Stomach (tissue), 9 donors: ENCODE measurements around the gene CUX1. TPM values are rescaled to one million over a fixed set of nuclear protein-coding genes. Genes with fewer than 3 reads are reported as not detected.

ENCODE experiments used
- DNase-seq, 2 donors: peaks; one replicate each; pipeline versions ENCODE4 v3.0.0 to v3.0.0-alpha.2; 2013 to 2019
- H3K27ac ChIP-seq, 5 donors: fragments of 200-600 bp in 4 of 5; sonication (generic) in 4 of 5; one replicate each; pipeline ENCODE4 v1.5.1; 2013 to 2019; ENCODE audit warnings: mild to moderate bottlenecking in 1 of 5, moderate library complexity in 1 of 5
- H3K27me3 ChIP-seq, 3 donors: fragments of 200-600 bp; sonication (generic); one replicate each; pipeline ENCODE4 v1.5.1; 2017 to 2019; ENCODE audit warnings: mixed run types in 1 of 3
- H3K36me3 ChIP-seq, 4 donors: fragments of 200-600 bp; sonication (generic); 1 replicate in 3 of 4; 2 replicates in 1 of 4; pipeline ENCODE4 v1.5.1; 2016 to 2019
- H3K4me1 ChIP-seq, 4 donors: fragments of 200-600 bp; sonication (generic); one replicate each; pipeline ENCODE4 v1.5.1; 2016 to 2019
- H3K4me3 ChIP-seq, 4 donors: fragments of 200-600 bp; sonication (generic) in 3 of 4; one replicate each; pipeline ENCODE4 v1.5.1; 2016 to 2019; ENCODE audit warnings: mild to moderate bottlenecking in 1 of 4
- H3K9me3 ChIP-seq, 4 donors: fragments of 200-600 bp; sonication (generic); one replicate each; pipeline ENCODE4 v1.5.1; 2016 to 2019
- EP300 ChIP-seq: sonication (generic); formaldehyde crosslinking; IDR thresholded peaks from one replicate; pipeline ENCODE4 v1.6.1; 2017; ENCODE audit warnings: antibody characterized with exemption
- POLR2A ChIP-seq, 4 donors: fragments of 450-650 bp; IDR thresholded peaks; one replicate each; pipeline ENCODE4 v1.6.1; 2016; ENCODE audit warnings: antibody characterized with exemption in 4 of 4, control low read depth in 2 of 4, mild to moderate bottlenecking in 1 of 4, moderate library complexity in 1 of 4
- POLR2AphosphoS5 ChIP-seq, 3 donors: sonication (generic); formaldehyde crosslinking; IDR thresholded peaks; one replicate each; pipeline ENCODE4 v1.6.1; 2016; ENCODE audit warnings: antibody characterized with exemption in 3 of 3
- whole genome bisulfite sequencing, 5 donors: extraction: QIAGEN DNeasy Blood & Tissue Kit in 3 of 5; methylation state at CpG; one replicate each; pipeline versions ENCODE4 v1.1.5 to v1.1.7; 2013 to 2018; 5-methylcytosine and 5-hydroxymethylcytosine counted together
- intact Hi-C: fragments of 100-400 bp; cut with DNase I; formaldehyde crosslinking; loops from one replicate; pipeline ENCODE4 v1.15.1; 2023; ENCODE audit warnings: low total_unique reads
- polyA plus RNA-seq, 3 donors: library from polyadenylated mRNA; stranded (reverse); fragments of 200-250 nt; gene quantifications; one replicate each; pipeline ENCODE4 v1.2.3, GENCODE V29; 2013
- total RNA-seq, 5 donors: library from RNA; depleted of rRNA; stranded (reverse); fragments of >200 nt; gene quantifications; one replicate each; pipeline versions ENCODE4 v1.1.0 to v1.2.3, GENCODE V29; 2014 to 2016
- TF ChIP-seq, protein P1 (sequence below), 7 experiments: fragments of 450-650 bp in 4 of 7; fragments of 200-600 bp in 3 of 7; sonication (generic) in 3 of 7; IDR thresholded peaks; one replicate each; pipeline ENCODE4 v1.5.1; 2016 to 2019; ENCODE audit warnings: antibody characterized with exemption in 7 of 7, control low read depth in 2 of 7, mild to moderate bottlenecking in 1 of 7
- donor health status: healthy with polysubstance abuse.
- donor health status: Bipolar disorder and iron deficiency.
- donor health status: healthy.

CUX1 gene
- total and polyA plus RNA-seq, 8 donors = 24.7 to 201 (median 54.7) TPM

DNA sequence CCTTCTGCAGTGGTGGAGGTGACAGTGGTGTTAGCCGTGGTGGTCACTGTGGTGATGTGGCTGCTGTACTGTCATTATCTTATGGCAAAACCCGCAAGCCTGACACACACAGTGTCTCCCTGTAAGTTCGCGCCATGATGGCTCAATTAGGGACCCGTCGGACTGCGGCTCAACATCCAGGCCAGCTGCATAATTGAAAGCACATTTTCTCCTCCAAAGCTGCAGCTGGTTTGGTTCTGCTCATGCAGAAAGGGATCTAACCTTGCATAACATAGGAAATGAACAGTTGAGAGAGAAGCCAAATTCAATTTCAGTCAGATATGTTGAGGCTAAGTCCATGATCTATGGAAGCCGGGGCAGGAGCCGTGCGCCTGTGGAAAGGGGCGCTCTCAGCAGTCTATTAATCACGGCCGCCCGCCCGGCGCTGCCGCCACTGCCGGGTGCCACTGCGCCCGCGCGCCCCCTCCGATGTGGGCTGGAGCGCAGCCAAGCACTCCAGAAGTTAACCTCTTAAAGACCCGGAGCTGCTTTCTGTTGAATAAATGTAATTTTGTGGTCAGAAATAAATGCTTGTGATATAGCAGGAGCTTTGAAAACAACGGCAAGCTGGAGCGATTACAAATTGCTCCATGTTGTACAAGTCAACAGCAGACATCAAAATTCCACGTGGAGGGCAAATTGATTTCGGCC is 227.7 kb downstream of the CUX1 start:
- DNase-seq = peak; percentile 37 to 87

GRCh38 chr7:102045681-102046372 is 228.4 kb downstream of the CUX1 start:
- TF ChIP-seq POLR2AphosphoS5 (IDR thresholded peaks at IDR 0.05) (no peak), EP300 (no peak), POLR2A (IDR thresholded peaks at IDR 0.05) (no peak)
- TF ChIP-seq, protein P1, sequence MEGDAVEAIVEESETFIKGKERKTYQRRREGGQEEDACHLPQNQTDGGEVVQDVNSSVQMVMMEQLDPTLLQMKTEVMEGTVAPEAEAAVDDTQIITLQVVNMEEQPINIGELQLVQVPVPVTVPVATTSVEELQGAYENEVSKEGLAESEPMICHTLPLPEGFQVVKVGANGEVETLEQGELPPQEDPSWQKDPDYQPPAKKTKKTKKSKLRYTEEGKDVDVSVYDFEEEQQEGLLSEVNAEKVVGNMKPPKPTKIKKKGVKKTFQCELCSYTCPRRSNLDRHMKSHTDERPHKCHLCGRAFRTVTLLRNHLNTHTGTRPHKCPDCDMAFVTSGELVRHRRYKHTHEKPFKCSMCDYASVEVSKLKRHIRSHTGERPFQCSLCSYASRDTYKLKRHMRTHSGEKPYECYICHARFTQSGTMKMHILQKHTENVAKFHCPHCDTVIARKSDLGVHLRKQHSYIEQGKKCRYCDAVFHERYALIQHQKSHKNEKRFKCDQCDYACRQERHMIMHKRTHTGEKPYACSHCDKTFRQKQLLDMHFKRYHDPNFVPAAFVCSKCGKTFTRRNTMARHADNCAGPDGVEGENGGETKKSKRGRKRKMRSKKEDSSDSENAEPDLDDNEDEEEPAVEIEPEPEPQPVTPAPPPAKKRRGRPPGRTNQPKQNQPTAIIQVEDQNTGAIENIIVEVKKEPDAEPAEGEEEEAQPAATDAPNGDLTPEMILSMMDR (IDR thresholded peaks at IDR 0.05) = no peak
- intact Hi-C loops = no loop called here
- H3K4me1 ChIP-seq = peaks cover 4 to 22% (median 18%) of the 10 kb centered on the region in 4 donors
- H3K9me3 ChIP-seq = no peaks in the 10 kb centered on the region
- no peaks in the 10 kb centered on the region for H3K27me3 ChIP-seq
- H3K27ac ChIP-seq = peak overlapping the region in 3 of 5 donors; percentile 6 to 67 (median 66)
- H3K36me3 ChIP-seq = no peaks in the 10 kb centered on the region
- peak in 1 of 2 donors; percentile 17 for DNase-seq
- H3K4me3 ChIP-seq = peak overlapping the region in 2 of 4 donors; percentile 26 to 27
- WGBS, 5 donors = 71 to 82% (median 80%) methylated on average over 11 of the region's 11 CpGs

More for the DNA sequence above, 227.7 kb downstream of the CUX1 start:
- Histone ChIP-seq H3K4me3 (peak overlapping the region; percentile 24 to 27 (median 26)), H3K36me3 (no peaks in the 10 kb centered on the region), H3K9me3 (no peaks in the 10 kb centered on the region), H3K27ac (peak overlapping the region in 4 of 5 donors; percentile 0 to 67 (median 36)), H3K4me1 (peaks cover 4 to 22% (median 18%) of the 10 kb centered on the region in 4 donors), H3K27me3 (no peaks in the 10 kb centered on the region)
- WGBS, 5 donors = 12 to 31% (median 20%) methylated on average over 26 to 29 of the region's 29 CpGs
- TF ChIP-seq, protein P1 (IDR thresholded peaks at IDR 0.05) = no peak
- TF ChIP-seq EP300 (no peak), POLR2A (IDR thresholded peaks at IDR 0.05) (no peak), POLR2AphosphoS5 (IDR thresholded peaks at IDR 0.05) (peak in 1 of 3 donors; percentile 19)
- intact Hi-C loops = no loop called here

DNA sequence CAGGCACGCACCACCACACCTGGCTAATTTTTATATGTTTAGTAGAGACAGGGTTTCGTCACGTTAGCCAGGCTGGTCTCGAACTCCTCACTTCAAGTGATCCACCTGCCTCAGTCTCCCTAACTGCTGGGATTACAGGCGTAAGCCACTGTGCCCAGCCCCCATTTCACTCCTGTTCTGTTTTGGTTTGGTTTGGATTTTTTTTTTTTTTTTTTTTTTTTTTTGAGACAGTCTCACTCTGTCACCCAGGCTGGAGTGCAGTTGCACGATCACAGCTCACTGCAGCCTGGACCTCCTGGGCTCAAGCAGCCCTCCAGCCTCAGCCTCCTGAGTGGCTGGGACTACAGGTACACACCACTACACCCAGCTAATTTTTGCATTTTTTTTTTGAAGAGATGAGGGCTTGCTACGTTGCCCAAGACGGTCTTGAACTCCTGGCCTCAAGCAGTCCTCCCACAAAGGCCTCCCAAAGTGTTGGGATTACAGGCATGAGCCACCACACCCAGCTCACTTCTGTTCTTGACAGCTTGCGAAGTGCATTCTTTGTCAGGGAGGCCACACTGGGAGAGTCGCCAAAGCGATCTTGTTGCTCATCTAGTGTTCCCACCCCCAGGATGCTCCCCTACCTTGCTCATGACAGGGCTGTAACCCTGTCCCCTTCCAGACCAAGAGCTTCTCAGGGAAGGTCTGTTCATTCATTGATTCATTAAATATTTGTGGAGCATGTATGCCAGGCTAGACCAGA is 229.1 kb downstream of the CUX1 start:
- no peak for DNase-seq
- Histone ChIP-seq H3K9me3 (no peaks in the 10 kb centered on the region), H3K27me3 (no peaks in the 10 kb centered on the region), H3K4me3 (no peak overlapping the region), H3K27ac (no peak overlapping the region), H3K4me1 (peaks cover 4 to 22% (median 18%) of the 10 kb centered on the region in 4 donors), H3K36me3 (no peaks in the 10 kb centered on the region)
- intact Hi-C loops = no loop called here
- 86 to 92% (median 87%) methylated on average over 11 of the region's 11 CpGs for WGBS, 5 donors
- no peak for TF ChIP-seq POLR2A (IDR thresholded peaks at IDR 0.05)
- TF ChIP-seq, protein P1 (IDR thresholded peaks at IDR 0.05) = no peak
- TF ChIP-seq POLR2AphosphoS5 (IDR thresholded peaks at IDR 0.05) = no peak
- no peak for TF ChIP-seq EP300

DNA sequence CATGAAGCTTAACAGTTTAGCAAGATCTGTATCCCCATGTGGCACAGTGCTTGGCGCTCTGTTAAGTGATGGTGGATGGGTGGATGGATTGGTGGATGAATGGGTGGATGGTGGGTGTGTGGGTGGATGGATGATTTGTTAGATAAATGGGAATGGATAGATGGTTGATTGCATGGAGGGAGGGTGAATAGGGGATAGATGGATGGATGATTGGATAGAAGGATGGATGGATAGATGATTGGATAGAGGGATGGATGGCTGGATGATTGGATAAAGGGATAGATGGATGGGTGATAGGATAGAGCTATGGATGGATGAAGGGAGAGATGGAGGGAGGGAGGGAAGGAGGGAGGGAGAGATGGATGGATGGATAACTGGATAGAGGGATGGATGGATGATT is 229.7 kb downstream of the CUX1 start:
- intact Hi-C loops = no loop called here
- Histone ChIP-seq H3K4me3 (no peak overlapping the region), H3K27ac (no peak overlapping the region), H3K27me3 (no peaks in the 10 kb centered on the region), H3K36me3 (no peaks in the 10 kb centered on the region), H3K9me3 (no peaks in the 10 kb centered on the region), H3K4me1 (peaks cover 4 to 22% (median 18%) of the 10 kb centered on the region in 4 donors)
- WGBS, 5 donors = 98 to 100% (median 100%) methylated on average over 1 of the region's 1 CpG
- no peak for DNase-seq
- TF ChIP-seq EP300 (no peak), POLR2AphosphoS5 (IDR thresholded peaks at IDR 0.05) (no peak), POLR2A (IDR thresholded peaks at IDR 0.05) (no peak)
- TF ChIP-seq, protein P1 (IDR thresholded peaks at IDR 0.05) = no peak
